BE2C (cell line): ENCODE measurements around the gene CHST11.

Source experiments
- DNase-seq: peaks from one replicate; pipeline ENCODE4 v3.0.0-alpha.2; 2020
- H3K27me3 ChIP-seq: fragments of 250-450 bp; sonication (Bioruptor Pico); 2 replicates; pipeline ENCODE4 v1.5.1; 2020; ENCODE audit warnings: mild to moderate bottlenecking
- H3K36me3 ChIP-seq: fragments of 250-450 bp; sonication (Bioruptor Pico); 2 replicates; pipeline ENCODE4 v1.5.1; 2020; ENCODE audit warnings: mild to moderate bottlenecking
- H3K4me1 ChIP-seq: fragments of 250-450 bp; sonication (Bioruptor Pico); 2 replicates; pipeline ENCODE4 v1.5.1; 2020
- H3K4me3 ChIP-seq: 2 replicates; pipeline ENCODE4 v1.5.1; 2011; ENCODE audit warnings: low read depth, low read length
- H3K9me3 ChIP-seq: fragments of 250-450 bp; sonication (Bioruptor Pico); 2 replicates; pipeline ENCODE4 v1.5.1; 2020
- TF ChIP-seq, protein P1 (sequence below): IDR thresholded peaks from 2 replicates; pipeline ENCODE4 v1.5.1; 2012; ENCODE audit warnings: mild to moderate bottlenecking, low read depth, low read length

CHST11 gene

GRCh38 chr12:104691721-104692556 is 235.2 kb downstream of the CHST11 start:
- DNase-seq = no peak
- Histone ChIP-seq H3K9me3 (no peaks in the 10 kb centered on the region), H3K4me1 (no peaks in the 10 kb centered on the region), H3K4me3 (no peak overlapping the region), H3K36me3 (no peaks in the 10 kb centered on the region), H3K27me3 (no peaks in the 10 kb centered on the region)
- TF ChIP-seq, protein P1, sequence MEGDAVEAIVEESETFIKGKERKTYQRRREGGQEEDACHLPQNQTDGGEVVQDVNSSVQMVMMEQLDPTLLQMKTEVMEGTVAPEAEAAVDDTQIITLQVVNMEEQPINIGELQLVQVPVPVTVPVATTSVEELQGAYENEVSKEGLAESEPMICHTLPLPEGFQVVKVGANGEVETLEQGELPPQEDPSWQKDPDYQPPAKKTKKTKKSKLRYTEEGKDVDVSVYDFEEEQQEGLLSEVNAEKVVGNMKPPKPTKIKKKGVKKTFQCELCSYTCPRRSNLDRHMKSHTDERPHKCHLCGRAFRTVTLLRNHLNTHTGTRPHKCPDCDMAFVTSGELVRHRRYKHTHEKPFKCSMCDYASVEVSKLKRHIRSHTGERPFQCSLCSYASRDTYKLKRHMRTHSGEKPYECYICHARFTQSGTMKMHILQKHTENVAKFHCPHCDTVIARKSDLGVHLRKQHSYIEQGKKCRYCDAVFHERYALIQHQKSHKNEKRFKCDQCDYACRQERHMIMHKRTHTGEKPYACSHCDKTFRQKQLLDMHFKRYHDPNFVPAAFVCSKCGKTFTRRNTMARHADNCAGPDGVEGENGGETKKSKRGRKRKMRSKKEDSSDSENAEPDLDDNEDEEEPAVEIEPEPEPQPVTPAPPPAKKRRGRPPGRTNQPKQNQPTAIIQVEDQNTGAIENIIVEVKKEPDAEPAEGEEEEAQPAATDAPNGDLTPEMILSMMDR = no peak

GRCh38 chr12:104692557-104693218 is 235.9 kb downstream of the CHST11 start:
- H3K36me3 ChIP-seq = no peaks in the 10 kb centered on the region
- TF ChIP-seq, protein P1 = no peak
- no peaks in the 10 kb centered on the region for H3K9me3 ChIP-seq
- no peak overlapping the region for H3K4me3 ChIP-seq
- no peaks in the 10 kb centered on the region for H3K27me3 ChIP-seq
- no peaks in the 10 kb centered on the region for H3K4me1 ChIP-seq
- no peak for DNase-seq

GRCh38 chr12:104693493-104693892 is 236.7 kb downstream of the CHST11 start:
- Histone ChIP-seq H3K4me3 (no peak overlapping the region), H3K4me1 (no peaks in the 10 kb centered on the region; the same call in 1 of the 2 replicates), H3K9me3 (no peaks in the 10 kb centered on the region), H3K36me3 (no peaks in the 10 kb centered on the region), H3K27me3 (no peaks in the 10 kb centered on the region)
- TF ChIP-seq, protein P1 = no peak
- DNase-seq = no peak

- DNase-seq = no peak
- H3K27me3 ChIP-seq = no peaks in the 10 kb centered on the region
- no peaks in the 10 kb centered on the region; the same call in 1 of the 2 replicates for H3K4me1 ChIP-seq
- H3K9me3 ChIP-seq = no peaks in the 10 kb centered on the region
- H3K36me3 ChIP-seq = no peaks in the 10 kb centered on the region
- TF ChIP-seq, protein P1 = no peak
- no peak overlapping the region for H3K4me3 ChIP-seq
Observed at GRCh38 chr12:104694161-104694560, 237.4 kb downstream of the CHST11 start.

GRCh38 chr12:104694711-104695110 is 238.0 kb downstream of the CHST11 start:
- Histone ChIP-seq H3K4me1 (no peaks in the 10 kb centered on the region; the same call in 1 of the 2 replicates), H3K36me3 (no peaks in the 10 kb centered on the region), H3K4me3 (no peak overlapping the region), H3K9me3 (no peaks in the 10 kb centered on the region), H3K27me3 (no peaks in the 10 kb centered on the region)
- DNase-seq = no peak
- TF ChIP-seq, protein P1 = no peak
